Right lobe of liver (tissue), 6 donors: Measurements from ENCODE around the gene SLC45A3. TPM values are rescaled to one million over a fixed set of nuclear protein-coding genes. Genes with fewer than 3 reads are reported as not detected.

Source experiments
- ATAC-seq, 4 donors: fragments of 200-7000 bp; cut with Tn5 transposase; one replicate each; pipeline ENCODE4 v1.9.1; 2020; ENCODE audit warnings: mild to moderate bottlenecking in 4 of 4, moderate library complexity in 4 of 4
- DNase-seq, 3 donors: peaks; one replicate each; pipeline ENCODE4 v3.0.0-alpha.2; 2020
- H3K27ac ChIP-seq, 3 donors: fragments of 200-600 bp; one replicate each; pipeline ENCODE4 v1.8.0; 2022
- H3K27me3 ChIP-seq, 2 donors: fragments of 200-600 bp; one replicate each; pipeline ENCODE4 v1.8.0; 2022
- H3K36me3 ChIP-seq, 4 donors: fragments of 200-600 bp; sonication (generic) in 1 of 4; one replicate each; pipeline versions ENCODE4 v1.5.1 to v1.8.0; 2017 to 2022; ENCODE audit warnings: control low read depth in 1 of 4
- H3K4me1 ChIP-seq, 4 donors: fragments of 200-600 bp; sonication (generic) in 1 of 4; one replicate each; pipeline versions ENCODE4 v1.5.1 to v1.8.0; 2017 to 2022; ENCODE audit warnings: control low read depth in 1 of 4
- H3K4me3 ChIP-seq, 3 donors: fragments of 200-600 bp; one replicate each; pipeline ENCODE4 v1.8.0; 2022
- H3K9me3 ChIP-seq, 4 donors: fragments of 200-600 bp; sonication (generic) in 1 of 4; one replicate each; pipeline versions ENCODE4 v1.5.1 to v1.8.0; 2017 to 2022; ENCODE audit warnings: control low read depth in 1 of 4
- POLR2A ChIP-seq: fragments of 450-650 bp; IDR thresholded peaks from one replicate; pipeline ENCODE4 v1.6.1; 2017; ENCODE audit warnings: antibody characterized with exemption, mild to moderate bottlenecking
- WGBS: methylation state at CpG from one replicate; pipeline ENCODE4 v1.1.6; 2018; ENCODE audit warnings: low coverage, low lambda C conversion rate; ENCODE audit not compliant: insufficient coverage; ENCODE audit errors: missing lambda C conversion rate; 5-methylcytosine and 5-hydroxymethylcytosine counted together
- intact Hi-C, 2 donors: fragments of 100-400 bp; cut with DNase I; formaldehyde crosslinking; loops; one replicate each; pipeline versions ENCODE4 v1.11.2 to v1.14.1; 2022
- total RNA-seq, 6 experiments: library from RNA; depleted of rRNA in 2 of 6; stranded (reverse); fragments of >200 nt in 2 of 6; fragmentation: NEBNext Ultra II Directional in 3 of 6; extraction: Animal tissue kit (Norgen Biotek cat#: 25700) in 3 of 6; gene quantifications; one replicate each; pipeline versions ENCODE4 v1.1.0 to v1.2.4, GENCODE V29; 2016 to 2023
- TF ChIP-seq, protein P1 (sequence below), 4 donors: fragments of 200-600 bp in 3 of 4; fragments of 450-650 bp in 1 of 4; IDR thresholded peaks; one replicate each; pipeline versions ENCODE4 v1.5.1 to v1.8.0; 2016 to 2022; ENCODE audit warnings: antibody characterized with exemption in 4 of 4, mild to moderate bottlenecking in 2 of 4
- donor health status: DM: no; HTN: yes; CAD: no.
- donor health status: DM: no; HTN: no; CAD: no.
- donor health status: DM: no; HTN: no; CAD: no.
- donor health status: DM: no; HTN: yes; CAD: no.
- donor health status: DM: no; HTN: yes; CAD: no.

The SLC45A3 gene
- total RNA-seq, 6 experiments from 2014 or later, result 6.9 to 27.0 (median 7.9) TPM

DNA sequence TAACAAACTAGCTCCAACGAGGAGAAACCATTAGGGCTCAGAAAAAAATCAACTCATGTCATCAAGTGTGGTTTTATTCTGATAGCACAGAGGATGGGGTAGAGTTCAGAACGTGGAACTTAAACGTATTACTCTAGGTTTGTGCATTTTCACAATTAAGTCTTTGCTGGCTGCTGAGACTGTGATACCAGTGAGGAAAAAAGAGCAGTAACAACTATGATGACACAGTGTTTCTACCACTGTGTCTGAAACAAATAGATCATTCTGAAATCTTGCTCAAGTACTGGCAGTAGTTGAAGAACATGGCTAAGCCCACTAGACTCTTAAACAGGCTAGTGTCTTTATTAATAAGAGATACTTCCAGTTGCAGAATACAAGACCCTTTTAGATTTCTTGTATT lies 38.7 kb upstream of the SLC45A3 start:
- H3K9me3 ChIP-seq, result peaks cover 0 to 3% (median 0%) of the 10 kb centered on the region in 4 donors
- H3K27ac ChIP-seq, result no peak overlapping the region
- ATAC-seq (no peak), DNase-seq (no peak)
- TF ChIP-seq, protein P1, sequence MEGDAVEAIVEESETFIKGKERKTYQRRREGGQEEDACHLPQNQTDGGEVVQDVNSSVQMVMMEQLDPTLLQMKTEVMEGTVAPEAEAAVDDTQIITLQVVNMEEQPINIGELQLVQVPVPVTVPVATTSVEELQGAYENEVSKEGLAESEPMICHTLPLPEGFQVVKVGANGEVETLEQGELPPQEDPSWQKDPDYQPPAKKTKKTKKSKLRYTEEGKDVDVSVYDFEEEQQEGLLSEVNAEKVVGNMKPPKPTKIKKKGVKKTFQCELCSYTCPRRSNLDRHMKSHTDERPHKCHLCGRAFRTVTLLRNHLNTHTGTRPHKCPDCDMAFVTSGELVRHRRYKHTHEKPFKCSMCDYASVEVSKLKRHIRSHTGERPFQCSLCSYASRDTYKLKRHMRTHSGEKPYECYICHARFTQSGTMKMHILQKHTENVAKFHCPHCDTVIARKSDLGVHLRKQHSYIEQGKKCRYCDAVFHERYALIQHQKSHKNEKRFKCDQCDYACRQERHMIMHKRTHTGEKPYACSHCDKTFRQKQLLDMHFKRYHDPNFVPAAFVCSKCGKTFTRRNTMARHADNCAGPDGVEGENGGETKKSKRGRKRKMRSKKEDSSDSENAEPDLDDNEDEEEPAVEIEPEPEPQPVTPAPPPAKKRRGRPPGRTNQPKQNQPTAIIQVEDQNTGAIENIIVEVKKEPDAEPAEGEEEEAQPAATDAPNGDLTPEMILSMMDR (IDR thresholded peaks at IDR 0.05), result no peak
- TF ChIP-seq POLR2A, result no peak
- no peak overlapping the region for H3K4me3 ChIP-seq
- H3K27me3 ChIP-seq, result no peaks in the 10 kb centered on the region
- H3K4me1 ChIP-seq, result peaks cover 0 to 40% (median 16%) of the 10 kb centered on the region in 4 donors
- intact Hi-C loops, result loop anchor here in 1 of 2 donors (10.0 kb wide), 1 partner anchor 54 kb away; no protein-coding TSS in a partner anchor
- H3K36me3 ChIP-seq, result peaks cover 0 to 37% (median 19%) of the 10 kb centered on the region in 4 donors
- WGBS, result 42% methylated on average over 3 of the region's 3 CpGs

DNA sequence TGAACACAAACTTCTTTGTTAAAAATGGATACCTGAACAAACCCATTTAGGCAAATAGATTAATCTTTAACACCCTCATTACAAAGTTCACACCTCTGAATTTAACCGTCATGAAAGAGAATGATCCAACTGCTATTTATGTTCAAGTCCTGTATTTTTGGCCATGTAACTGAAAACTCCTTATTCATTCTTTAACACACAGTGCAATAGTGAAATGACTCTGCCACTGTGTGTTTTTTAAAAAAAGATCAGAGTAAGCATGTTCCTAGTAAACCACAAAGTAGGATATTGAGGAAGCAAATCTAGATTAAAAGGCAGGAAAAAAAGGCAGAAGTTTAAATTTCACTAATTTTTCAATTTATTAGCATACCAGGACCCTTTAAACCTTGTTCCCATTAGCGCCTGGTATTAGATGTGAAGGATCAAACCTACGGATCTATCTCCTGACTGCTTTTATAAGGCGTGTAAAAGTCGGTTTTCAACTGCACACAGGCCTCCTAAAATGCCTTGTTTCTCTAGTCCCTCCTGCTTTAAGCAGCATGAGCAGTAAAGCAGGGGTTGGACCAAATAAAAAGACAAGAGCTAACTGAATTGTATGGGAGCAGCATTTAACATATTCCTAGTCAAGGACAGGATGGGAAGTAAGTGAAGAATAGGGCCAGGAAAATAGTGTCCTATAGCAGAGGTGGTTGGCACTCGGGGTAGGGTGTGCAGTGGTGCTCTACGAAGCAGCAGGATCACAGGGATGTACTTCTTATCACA lies 36.2 kb upstream of the SLC45A3 start:
- 54% methylated on average over 7 of the region's 7 CpGs for WGBS
- no peaks in the 10 kb centered on the region for H3K27me3 ChIP-seq
- H3K4me1 ChIP-seq, result peaks cover 0 to 63% (median 26%) of the 10 kb centered on the region in 4 donors
- peaks cover 0 to 3% (median 0%) of the 10 kb centered on the region in 4 donors for H3K9me3 ChIP-seq
- H3K36me3 ChIP-seq, result peaks cover 0 to 37% (median 19%) of the 10 kb centered on the region in 4 donors
- ATAC-seq (peak in 2 of 4 donors; percentile 9 to 15), DNase-seq (no peak)
- H3K27ac ChIP-seq, result peak overlapping the region; percentile 6 to 79 (median 57)
- intact Hi-C loops, result loop anchor here in 1 of 2 donors (10.0 kb wide), 1 partner anchor 52 kb away; no protein-coding TSS in a partner anchor
- H3K4me3 ChIP-seq, result no peak overlapping the region
- TF ChIP-seq, protein P1 (IDR thresholded peaks at IDR 0.05), result no peak
- TF ChIP-seq POLR2A, result no peak

DNA sequence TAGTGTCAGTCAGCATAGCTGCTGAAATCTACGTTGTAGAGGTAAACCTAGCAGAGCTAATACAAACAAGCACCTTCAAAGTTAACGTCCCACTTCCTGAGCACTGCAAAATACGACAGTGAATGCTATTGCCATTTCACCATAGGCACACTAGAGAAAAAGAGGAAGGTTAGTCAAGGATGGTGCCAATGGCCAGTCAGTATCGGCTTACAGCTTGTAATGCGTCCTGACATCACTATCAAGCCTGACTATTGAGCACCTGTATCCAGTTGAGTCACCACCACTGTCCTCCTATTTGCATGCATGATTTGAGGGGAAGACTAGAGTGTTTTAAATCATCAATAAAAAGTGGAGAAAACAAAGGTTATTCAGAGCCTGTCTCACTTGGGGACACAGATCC lies 35.3 kb upstream of the SLC45A3 start:
- Histone ChIP-seq H3K9me3 (peaks cover 0 to 3% (median 0%) of the 10 kb centered on the region in 4 donors), H3K4me1 (peaks cover 0 to 67% (median 30%) of the 10 kb centered on the region in 4 donors), H3K27me3 (no peaks in the 10 kb centered on the region), H3K27ac (peak overlapping the region in 2 of 3 donors; percentile 57 to 79), H3K4me3 (no peak overlapping the region), H3K36me3 (peaks cover 0 to 33% (median 17%) of the 10 kb centered on the region in 4 donors)
- DNase-seq, result no peak
- TF ChIP-seq, protein P1 (IDR thresholded peaks at IDR 0.05), result no peak
- no peak for TF ChIP-seq POLR2A
- 52% methylated on average over 5 of the region's 5 CpGs for WGBS
- intact Hi-C loops, result loop anchor here in 1 of 2 donors (10.0 kb wide), 1 partner anchor 51 kb away; no protein-coding TSS in a partner anchor
- ATAC-seq, result peak in 1 of 4 donors; percentile 10

DNA sequence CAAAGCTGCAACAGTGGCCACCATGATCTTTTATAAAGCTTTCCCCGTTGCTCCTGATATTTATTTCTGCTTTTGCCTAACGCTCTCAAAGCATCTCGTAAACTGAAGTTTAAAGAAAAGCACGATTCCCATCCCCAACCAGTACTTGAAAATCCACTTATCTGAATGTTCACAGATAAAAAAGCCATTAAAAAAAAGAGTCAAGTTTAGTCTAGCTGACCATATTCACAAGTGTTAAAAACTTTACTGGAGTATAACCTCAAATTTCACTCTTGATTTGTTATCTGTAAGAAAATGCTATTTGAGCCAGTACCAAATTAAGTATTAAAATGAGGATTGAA lies 34.6 kb upstream of the SLC45A3 start:
- TF ChIP-seq, protein P1 (IDR thresholded peaks at IDR 0.05), result no peak
- no peak for TF ChIP-seq POLR2A
- Histone ChIP-seq H3K27me3 (no peaks in the 10 kb centered on the region), H3K36me3 (peaks cover 0 to 27% (median 14%) of the 10 kb centered on the region in 4 donors), H3K9me3 (peaks cover 0 to 3% (median 0%) of the 10 kb centered on the region in 4 donors), H3K27ac (peak overlapping the region; percentile 47 to 79 (median 57)), H3K4me3 (no peak overlapping the region), H3K4me1 (peaks cover 0 to 71% (median 32%) of the 10 kb centered on the region in 4 donors)
- DNase-seq (no peak), ATAC-seq (no peak)
- 75% methylated on average over 4 of the region's 4 CpGs for WGBS
- intact Hi-C loops, result loop anchor here in 1 of 2 donors (10.0 kb wide), 1 partner anchor 50 kb away; no protein-coding TSS in a partner anchor
